T1000 (cell line): ENCODE results near the gene RAD52.
"Not testable (repeated sequence)": the region's sequence is repeated elsewhere in the genome, so short reads cannot be mapped to it uniquely, and the experiment has no call there.

Experiments used
- DNase-seq: peaks from one replicate; lab custom pipeline; 2025; ENCODE audit warnings: mixed read lengths; lab: John Stamatoyannopoulos, UW

The RAD52 gene

GRCh38 chr12:967641-968040 lies 18.1 kb upstream of the RAD52 start:
- DNase-seq = no peak

- no peak for DNase-seq
These were observed 17.2 kb upstream of the RAD52 start for GRCh38 chr12:966724-967123.

GRCh38 chr12:958588-959123 lies 9.2 kb upstream of the RAD52 start:
- DNase-seq = no peak

- DNase-seq = no peak
These were observed 6.4 kb upstream of the RAD52 start for GRCh38 chr12:955939-956338.

GRCh38 chr12:954741-955140 lies 5.2 kb upstream of the RAD52 start:
- DNase-seq = no peak

- DNase-seq = no peak
These were observed 4.3 kb upstream of the RAD52 start for GRCh38 chr12:953776-954175.

- no peak for DNase-seq
These were observed 1.7 kb upstream of the RAD52 start for GRCh38 chr12:951176-951575.

- DNase-seq = no peak
These were observed 1.3 kb downstream of the RAD52 start for GRCh38 chr12:948238-948637.

- no peak for DNase-seq
These were observed 2.9 kb downstream of the RAD52 start for GRCh38 chr12:946631-947030.

GRCh38 chr12:946212-946611 lies 3.3 kb downstream of the RAD52 start:
- no peak for DNase-seq

- DNase-seq = no peak
These were observed 5.3 kb downstream of the RAD52 start for GRCh38 chr12:944211-944610.

- no peak for DNase-seq
These were observed 6.4 kb downstream of the RAD52 start for GRCh38 chr12:943051-943450.

GRCh38 chr12:938810-939209 lies 10.7 kb downstream of the RAD52 start:
- no peak for DNase-seq

- DNase-seq = no peak
These were observed 12.8 kb downstream of the RAD52 start for GRCh38 chr12:936377-937345.

GRCh38 chr12:935891-936290 lies 13.6 kb downstream of the RAD52 start:
- not testable (repeated sequence) for DNase-seq

GRCh38 chr12:931591-931990 lies 17.9 kb downstream of the RAD52 start:
- DNase-seq = no peak

- DNase-seq = no peak
These were observed 18.4 kb downstream of the RAD52 start for GRCh38 chr12:931060-931459.

GRCh38 chr12:926641-927040 lies 22.9 kb downstream of the RAD52 start:
- no peak for DNase-seq

- no peak for DNase-seq
These were observed 27.2 kb downstream of the RAD52 start for GRCh38 chr12:922285-922684.

- DNase-seq = no peak
These were observed 28.8 kb downstream of the RAD52 start for GRCh38 chr12:920676-921075.

GRCh38 chr12:916712-917445 lies 32.6 kb downstream of the RAD52 start:
- DNase-seq = no peak

GRCh38 chr12:916240-916639 lies 33.3 kb downstream of the RAD52 start:
- DNase-seq = no peak

- DNase-seq = no peak
These were observed 34.4 kb downstream of the RAD52 start for GRCh38 chr12:915090-915489.
